HG02610 (cell line): ENCODE results near the gene ATP9B.

Source experiments
- ATAC-seq: cut with Tn5 transposase; IDR thresholded peaks from one replicate; pipeline ENCODE4 v1.9.1; 2021; ENCODE audit warnings: mild to moderate bottlenecking, moderate library complexity; ENCODE audit not compliant: unreplicated experiment

The ATP9B gene

GRCh38 chr18:79393181-79393634 is 324.0 kb downstream of the ATP9B start:
- ATAC-seq = no peak

GRCh38 chr18:79393635-79394533 is 324.7 kb downstream of the ATP9B start:
- ATAC-seq = peak; percentile 20

- ATAC-seq = no peak
Measured at GRCh38 chr18:79394534-79395307, 325.5 kb downstream of the ATP9B start.

GRCh38 chr18:79395308-79395640 is 326.1 kb downstream of the ATP9B start:
- no peak for ATAC-seq

- ATAC-seq = peak; percentile 30
Measured at GRCh38 chr18:79395761-79396404, 326.7 kb downstream of the ATP9B start, which contains the start of gene NFATC1. Gene NFATC1, plus strand, starts transcription at chr18:79395930. Its CDS starts 295 bp downstream, at chr18:79396225.

GRCh38 chr18:79396431-79397246 is 327.4 kb downstream of the ATP9B start:
- ATAC-seq = peak; percentile 27

- ATAC-seq = no peak
Measured at GRCh38 chr18:79397247-79397829, 328.1 kb downstream of the ATP9B start.

GRCh38 chr18:79397830-79398761 is 328.9 kb downstream of the ATP9B start:
- no peak for ATAC-seq

GRCh38 chr18:79399275-79400081 is 330.3 kb downstream of the ATP9B start:
- no peak for ATAC-seq

- no peak for ATAC-seq
Measured at GRCh38 chr18:79400091-79400590, 330.9 kb downstream of the ATP9B start.

- no peak for ATAC-seq
Measured at GRCh38 chr18:79400591-79401381, 331.6 kb downstream of the ATP9B start.

GRCh38 chr18:79401494-79402208 is 332.5 kb downstream of the ATP9B start:
- ATAC-seq = no peak

- no peak for ATAC-seq
Measured at GRCh38 chr18:79402209-79402576, 333.0 kb downstream of the ATP9B start.

- ATAC-seq = no peak
Measured at GRCh38 chr18:79402977-79403722, 334.0 kb downstream of the ATP9B start.

GRCh38 chr18:79403723-79404566 is 334.8 kb downstream of the ATP9B start:
- no peak for ATAC-seq
